ENCODE results near the gene GLUD1.

GLUD1 gene

GRCh38 chr10:87068281-87068680 is 26.4 kb downstream of the GLUD1 start:
- Histone ChIP-seq H3K27me3 (ENCODE audit: insufficient read depth, poor library complexity, severe bottlenecking) (no peaks in the 10 kb centered on the region), H3K27ac (replicated peaks) (no peak overlapping the region), H3K4me3 (replicated peaks; ENCODE audit: insufficient read depth, low read length) (no peak overlapping the region)
- DNase-seq (ENCODE audit: low read depth in 1 of 2, low spot score in 1 of 2): no peak
- no peak for TF ChIP-seq REST (IDR thresholded peaks at IDR 0.05; ENCODE audit: insufficient replicate concordance, low read depth)
- no peak for TF ChIP-seq POLR2AphosphoS5 (IDR thresholded peaks at IDR 0.05; ENCODE audit: low read depth)
- TF ChIP-seq CTCF (IDR thresholded peaks at IDR 0.05; ENCODE audit: insufficient read depth, low read length): no peak
- TF ChIP-seq GABPA (IDR thresholded peaks at IDR 0.05; ENCODE audit: low read depth): no peak
- TF ChIP-seq SPI1 (IDR thresholded peaks at IDR 0.05; ENCODE audit: borderline replicate concordance, low read depth): no peak

- Histone ChIP-seq H3K27ac (replicated peaks) (no peak overlapping the region), H3K4me3 (replicated peaks; ENCODE audit: insufficient read depth, low read length) (no peak overlapping the region), H3K27me3 (ENCODE audit: insufficient read depth, poor library complexity, severe bottlenecking) (no peaks in the 10 kb centered on the region)
- no peak for DNase-seq (ENCODE audit: low read depth in 1 of 2, low spot score in 1 of 2)
- no peak for TF ChIP-seq CTCF (IDR thresholded peaks at IDR 0.05; ENCODE audit: insufficient read depth, low read length)
- TF ChIP-seq POLR2AphosphoS5 (IDR thresholded peaks at IDR 0.05; ENCODE audit: low read depth): no peak
- TF ChIP-seq SPI1 (IDR thresholded peaks at IDR 0.05; ENCODE audit: borderline replicate concordance, low read depth): no peak
- TF ChIP-seq REST (IDR thresholded peaks at IDR 0.05; ENCODE audit: insufficient replicate concordance, low read depth): no peak
- no peak for TF ChIP-seq GABPA (IDR thresholded peaks at IDR 0.05; ENCODE audit: low read depth)
These were observed 27.8 kb downstream of the GLUD1 start for GRCh38 chr10:87066865-87067264.

- Histone ChIP-seq H3K27ac (replicated peaks) (no peak overlapping the region), H3K4me3 (replicated peaks; ENCODE audit: insufficient read depth, low read length) (no peak overlapping the region), H3K27me3 (ENCODE audit: insufficient read depth, poor library complexity, severe bottlenecking) (no peaks in the 10 kb centered on the region)
- TF ChIP-seq POLR2AphosphoS5 (IDR thresholded peaks at IDR 0.05; ENCODE audit: low read depth): no peak
- DNase-seq (ENCODE audit: low read depth in 1 of 2, low spot score in 1 of 2): no peak
These were observed 28.5 kb downstream of the GLUD1 start for GRCh38 chr10:87066178-87066577.

GRCh38 chr10:87064651-87065050 is 30.0 kb downstream of the GLUD1 start:
- no peak for DNase-seq (ENCODE audit: low read depth in 1 of 2, low spot score in 1 of 2)
- H3K27me3 ChIP-seq (ENCODE audit: insufficient read depth, poor library complexity, severe bottlenecking): no peaks in the 10 kb centered on the region
- no peak overlapping the region for H3K4me3 ChIP-seq (replicated peaks; ENCODE audit: insufficient read depth, low read length)
- TF ChIP-seq CTCF (IDR thresholded peaks at IDR 0.05; ENCODE audit: insufficient read depth, low read length) (no peak), SPI1 (IDR thresholded peaks at IDR 0.05; ENCODE audit: borderline replicate concordance, low read depth) (no peak), GABPA (IDR thresholded peaks at IDR 0.05; ENCODE audit: low read depth) (no peak), POLR2AphosphoS5 (IDR thresholded peaks at IDR 0.05; ENCODE audit: low read depth) (no peak), REST (IDR thresholded peaks at IDR 0.05; ENCODE audit: insufficient replicate concordance, low read depth) (no peak)
- no peak overlapping the region for H3K27ac ChIP-seq (replicated peaks)
